Upper lobe of left lung (tissue), 4 donors: Measurements from ENCODE around the gene DCTN2.

Experiments used
- POLR2A ChIP-seq, 4 donors: fragments of 450-650 bp; IDR thresholded peaks; one replicate each; pipeline ENCODE4 v1.5.1; 2016 to 2017; ENCODE audit warnings: antibody characterized with exemption in 4 of 4, mild to moderate bottlenecking in 2 of 4
- POLR2AphosphoS5 ChIP-seq, 2 donors: sonication (generic); formaldehyde crosslinking; IDR thresholded peaks; one replicate each; pipeline ENCODE4 v1.5.1; 2017; ENCODE audit warnings: antibody characterized with exemption in 2 of 2
- TF ChIP-seq, protein P1 (sequence below), 6 experiments: fragments of 450-650 bp in 4 of 6; fragments of 200-600 bp in 2 of 6; sonication (generic) in 2 of 6; IDR thresholded peaks; one replicate each; pipeline ENCODE4 v1.5.1; 2016 to 2019; ENCODE audit warnings: antibody characterized with exemption in 6 of 6

DNA sequence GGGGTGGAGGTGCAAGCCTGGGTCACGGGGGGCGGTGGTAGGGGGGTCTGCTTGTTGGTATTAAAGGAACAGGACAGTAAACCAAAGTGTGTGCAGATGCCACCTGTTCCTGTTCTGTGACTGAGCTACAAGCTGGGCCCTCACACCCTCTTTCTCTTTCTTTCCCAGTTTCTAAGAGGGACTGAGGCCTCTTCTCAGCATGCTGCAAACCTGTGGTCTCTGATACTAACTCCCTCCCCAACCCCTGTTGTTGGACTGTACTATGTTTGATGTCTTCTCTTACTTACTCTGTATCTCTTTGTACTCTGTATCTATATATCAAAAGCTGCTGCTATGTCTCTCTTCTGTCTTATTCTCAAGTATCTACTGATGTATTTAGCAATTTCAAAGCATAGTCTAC is 37.1 kb upstream of the DCTN2 start:
- TF ChIP-seq, protein P1, sequence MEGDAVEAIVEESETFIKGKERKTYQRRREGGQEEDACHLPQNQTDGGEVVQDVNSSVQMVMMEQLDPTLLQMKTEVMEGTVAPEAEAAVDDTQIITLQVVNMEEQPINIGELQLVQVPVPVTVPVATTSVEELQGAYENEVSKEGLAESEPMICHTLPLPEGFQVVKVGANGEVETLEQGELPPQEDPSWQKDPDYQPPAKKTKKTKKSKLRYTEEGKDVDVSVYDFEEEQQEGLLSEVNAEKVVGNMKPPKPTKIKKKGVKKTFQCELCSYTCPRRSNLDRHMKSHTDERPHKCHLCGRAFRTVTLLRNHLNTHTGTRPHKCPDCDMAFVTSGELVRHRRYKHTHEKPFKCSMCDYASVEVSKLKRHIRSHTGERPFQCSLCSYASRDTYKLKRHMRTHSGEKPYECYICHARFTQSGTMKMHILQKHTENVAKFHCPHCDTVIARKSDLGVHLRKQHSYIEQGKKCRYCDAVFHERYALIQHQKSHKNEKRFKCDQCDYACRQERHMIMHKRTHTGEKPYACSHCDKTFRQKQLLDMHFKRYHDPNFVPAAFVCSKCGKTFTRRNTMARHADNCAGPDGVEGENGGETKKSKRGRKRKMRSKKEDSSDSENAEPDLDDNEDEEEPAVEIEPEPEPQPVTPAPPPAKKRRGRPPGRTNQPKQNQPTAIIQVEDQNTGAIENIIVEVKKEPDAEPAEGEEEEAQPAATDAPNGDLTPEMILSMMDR (IDR thresholded peaks at IDR 0.05): no peak
- TF ChIP-seq POLR2A (IDR thresholded peaks at IDR 0.05) (no peak), POLR2AphosphoS5 (IDR thresholded peaks at IDR 0.05) (no peak)
